OCI-LY3 (cell line): ENCODE data around the gene PTDSS2.
A peak's percentile ranks its signal among the peaks of the same experiment; 100 is the strongest.

Source experiments
- H2AFZ ChIP-seq: fragments of 200-600, 300-600 bp; shearing (Covaris generic); 2 replicates; pipeline ENCODE4 v1.6.0; 2014; ENCODE audit warnings: antibody characterized with exemption, low read depth, low read length
- H3K27ac ChIP-seq: fragments of 200-600, 300-600 bp; sonication (generic); 2 replicates; pipeline ENCODE4 v1.5.1; 2014; ENCODE audit warnings: mild to moderate bottlenecking, low read length, moderate library complexity, mixed read lengths
- H3K27me3 ChIP-seq: fragments of 200-600, 300-600 bp; sonication (generic); 2 replicates; pipeline ENCODE4 v1.6.1; 2014; ENCODE audit warnings: low read depth, low read length, mixed read lengths
- H3K36me3 ChIP-seq: fragments of 200-600, 300-600 bp; sonication (generic); replicated peaks from 2 replicates; pipeline ENCODE3; 2014; ENCODE audit warnings: low read depth, low read length, mixed read lengths
- H3K4me1 ChIP-seq: fragments of 300-600, 200-600 bp; sonication (generic); 2 replicates; pipeline ENCODE4 v1.6.1; 2014; ENCODE audit warnings: low read length, mixed read lengths
- H3K4me2 ChIP-seq: fragments of 200-600, 300-600 bp; sonication (generic); 2 replicates; pipeline ENCODE4 v1.6.1; 2014; ENCODE audit warnings: low read length, mixed read lengths
- H3K4me3 ChIP-seq: fragments of 300-600, 200-600 bp; sonication (generic); 2 replicates; pipeline ENCODE4 v1.5.1; 2014; ENCODE audit warnings: antibody characterized with exemption, mild to moderate bottlenecking, low read length, moderate library complexity
- H3K79me2 ChIP-seq: fragments of 300-600, 200-600 bp; shearing (Covaris generic); 2 replicates; pipeline ENCODE4 v1.6.1; 2014; ENCODE audit warnings: mild to moderate bottlenecking, low read length, mixed read lengths
- H3K9ac ChIP-seq: fragments of 300-600, 200-600 bp; shearing (Covaris generic); 2 replicates; pipeline ENCODE4 v1.6.0; 2014; ENCODE audit warnings: mild to moderate bottlenecking, low read length, moderate library complexity
- H3K9me3 ChIP-seq: fragments of 200-600, 300-600 bp; shearing (Covaris generic); 2 replicates; pipeline ENCODE4 v1.6.1; 2014; ENCODE audit warnings: low read length, mixed read lengths; ENCODE audit not compliant: insufficient read depth
- H4K20me1 ChIP-seq: fragments of 200-600, 300-600 bp; sonication (generic); 2 replicates; pipeline ENCODE4 v1.6.1; 2016; ENCODE audit warnings: low read length, mixed read lengths; ENCODE audit not compliant: insufficient read depth
- EZH2phosphoT487 ChIP-seq: fragments of 200-600 bp; shearing (Covaris generic); IDR thresholded peaks from 2 replicates; pipeline ENCODE4 v1.6.1; 2018; ENCODE audit warnings: antibody characterized with exemption, mixed run types, low read depth
- TF ChIP-seq, protein P1 (sequence below): fragments of 200-600, 300-600 bp; sonication (generic); IDR thresholded peaks from 2 replicates; pipeline ENCODE4 v1.5.1; 2014; ENCODE audit warnings: antibody characterized with exemption, low read length, low read depth

Gene PTDSS2

DNA sequence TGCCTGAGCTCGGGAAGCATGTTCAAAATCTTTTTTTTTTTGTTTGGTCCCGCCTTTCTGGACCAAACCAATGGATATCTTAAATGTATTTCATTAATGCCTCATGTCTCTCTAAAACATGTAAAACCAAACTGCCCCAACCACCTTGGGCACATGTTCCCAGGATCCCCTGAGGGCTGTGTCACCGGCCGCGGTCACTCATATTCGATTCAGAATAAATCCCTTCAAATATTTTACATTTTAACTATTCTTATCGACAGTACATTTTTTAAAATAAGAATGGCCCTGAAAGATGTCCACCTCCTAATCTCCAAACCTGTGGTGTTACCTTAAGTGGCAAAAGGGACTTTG lies 54.9 kb downstream of the PTDSS2 start:
- Histone ChIP-seq H3K4me3 (peak overlapping the region; percentile 94), H3K79me2 (peaks cover 49% of the 10 kb centered on the region)

DNA sequence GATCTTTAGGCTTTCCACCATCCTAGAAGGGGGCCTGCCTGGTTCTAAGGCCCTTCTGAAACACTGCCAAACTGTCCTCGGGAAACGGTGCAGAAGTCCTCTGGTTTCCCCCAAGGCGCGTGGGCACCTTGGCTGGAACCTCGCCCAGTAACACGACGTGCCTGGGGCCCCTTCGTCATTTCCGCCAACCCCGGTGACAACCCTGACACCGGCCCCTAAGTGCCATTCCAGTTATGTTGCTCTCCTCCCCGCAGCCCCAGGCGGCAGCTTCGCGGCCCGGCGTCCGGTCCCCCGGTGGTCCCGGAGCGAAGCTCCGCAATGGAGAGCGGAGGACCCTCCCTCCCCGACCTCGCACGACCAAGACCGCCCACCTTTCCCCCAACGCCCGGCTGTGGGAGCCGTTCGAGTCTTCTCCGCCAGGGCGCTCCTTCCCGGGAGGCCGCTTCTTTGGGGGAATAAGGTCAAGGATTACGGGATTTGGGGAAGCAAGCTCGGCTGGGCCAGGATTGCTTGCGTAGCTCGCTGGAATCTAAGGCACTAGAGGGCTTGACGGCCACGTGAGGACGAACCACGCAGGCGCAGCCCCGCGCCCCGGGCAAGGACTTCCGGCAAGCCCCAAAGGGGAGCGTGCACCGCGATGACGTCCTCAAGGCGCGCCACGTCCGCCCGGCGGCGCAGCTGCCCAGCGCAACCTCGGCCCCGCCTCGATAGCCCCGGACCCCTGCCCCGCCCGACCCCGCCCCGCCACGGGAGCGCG lies 56.3 kb downstream of the PTDSS2 start:
- Histone ChIP-seq H3K27ac (peak overlapping the region; percentile 91), H3K36me3 (peaks cover 22% of the 10 kb centered on the region), H3K79me2 (peaks cover 44% of the 10 kb centered on the region), H3K4me1 (peaks cover 39% of the 10 kb centered on the region), H4K20me1 (no peaks in the 10 kb centered on the region), H3K4me3 (peak overlapping the region; percentile 94), H2AFZ (peak overlapping the region; percentile 72), H3K9me3 (0 out of 2 replicates have a peak, but pooled peaks cover under 1% of the 10 kb centered on the region), H3K27me3 (no peaks in the 10 kb centered on the region), H3K9ac (peak overlapping the region; percentile 98), H3K4me2 (peak overlapping the region; percentile 89)
- TF ChIP-seq EZH2phosphoT487 = no peak
- TF ChIP-seq, protein P1, sequence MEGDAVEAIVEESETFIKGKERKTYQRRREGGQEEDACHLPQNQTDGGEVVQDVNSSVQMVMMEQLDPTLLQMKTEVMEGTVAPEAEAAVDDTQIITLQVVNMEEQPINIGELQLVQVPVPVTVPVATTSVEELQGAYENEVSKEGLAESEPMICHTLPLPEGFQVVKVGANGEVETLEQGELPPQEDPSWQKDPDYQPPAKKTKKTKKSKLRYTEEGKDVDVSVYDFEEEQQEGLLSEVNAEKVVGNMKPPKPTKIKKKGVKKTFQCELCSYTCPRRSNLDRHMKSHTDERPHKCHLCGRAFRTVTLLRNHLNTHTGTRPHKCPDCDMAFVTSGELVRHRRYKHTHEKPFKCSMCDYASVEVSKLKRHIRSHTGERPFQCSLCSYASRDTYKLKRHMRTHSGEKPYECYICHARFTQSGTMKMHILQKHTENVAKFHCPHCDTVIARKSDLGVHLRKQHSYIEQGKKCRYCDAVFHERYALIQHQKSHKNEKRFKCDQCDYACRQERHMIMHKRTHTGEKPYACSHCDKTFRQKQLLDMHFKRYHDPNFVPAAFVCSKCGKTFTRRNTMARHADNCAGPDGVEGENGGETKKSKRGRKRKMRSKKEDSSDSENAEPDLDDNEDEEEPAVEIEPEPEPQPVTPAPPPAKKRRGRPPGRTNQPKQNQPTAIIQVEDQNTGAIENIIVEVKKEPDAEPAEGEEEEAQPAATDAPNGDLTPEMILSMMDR = no peak

More for the DNA sequence above, 54.9 kb downstream of the PTDSS2 start:
- Histone ChIP-seq H3K27me3 (no peaks in the 10 kb centered on the region), H4K20me1 (no peaks in the 10 kb centered on the region), H3K27ac (no peak overlapping the region), H3K36me3 (peaks cover 34% of the 10 kb centered on the region), H2AFZ (no peak overlapping the region), H3K9ac (peak overlapping the region; percentile 98), H3K4me2 (peak overlapping the region; percentile 89), H3K9me3 (0 out of 2 replicates have a peak, but pooled peaks cover 5% of the 10 kb centered on the region), H3K4me1 (peaks cover 48% of the 10 kb centered on the region)
- TF ChIP-seq, protein P1 = no peak
- TF ChIP-seq EZH2phosphoT487 = no peak

DNA sequence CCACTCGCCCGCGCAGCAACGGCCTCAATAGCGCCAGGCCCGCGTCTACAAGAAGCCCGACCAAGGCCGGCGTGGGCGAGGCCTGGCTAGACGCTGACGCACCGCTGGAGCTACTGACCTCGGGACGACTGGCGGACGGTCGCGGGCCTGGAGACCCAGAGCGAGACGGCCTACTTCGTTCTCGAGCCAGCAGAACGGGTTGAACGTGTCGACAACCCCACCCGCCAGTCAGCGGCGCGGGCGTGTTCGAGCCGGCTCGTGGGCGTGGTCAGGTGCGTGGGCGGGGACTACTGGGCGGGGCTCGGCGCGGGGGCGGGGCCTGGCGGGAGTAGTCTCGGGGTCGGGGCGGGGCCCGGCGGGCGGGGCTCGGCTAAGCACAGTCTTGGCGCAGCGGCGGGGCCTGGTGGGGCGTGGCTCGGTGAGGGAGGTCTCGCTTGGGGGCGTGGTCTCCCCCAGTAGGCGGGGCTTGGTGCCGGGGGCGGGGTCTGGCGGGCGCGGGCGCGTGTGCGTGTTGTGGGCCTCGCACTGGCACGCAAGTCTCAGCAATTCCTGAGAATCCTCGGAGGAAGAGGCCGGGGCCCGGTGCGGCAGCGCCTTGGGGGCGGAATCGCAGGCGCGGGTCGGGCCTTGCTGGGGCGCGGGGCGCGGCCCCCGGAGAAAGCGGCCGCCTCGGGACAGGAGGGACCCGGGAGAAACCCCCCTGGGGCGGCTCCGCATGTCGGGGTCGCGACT lies 57.1 kb downstream of the PTDSS2 start, which contains the start of gene RNH1:
Gene RNH1, minus strand, starts transcription at position 248 of the 732 bp plus-strand sequence. CDS start 5,080 bp downstream, outside the sequence.
- H3K27ac ChIP-seq = peak within 1 kb of the TSS; percentile 91
- peak within 1 kb of the TSS; percentile 98 for H3K9ac ChIP-seq
- peak within 1 kb of the TSS; percentile 89 for H3K4me2 ChIP-seq
- H4K20me1 ChIP-seq = no peaks in the 10 kb centered on the region
- peaks cover 42% of the 10 kb centered on the region for H3K79me2 ChIP-seq
- H3K27me3 ChIP-seq = no peaks in the 10 kb centered on the region
- H3K4me1 ChIP-seq = peaks cover 39% of the 10 kb centered on the region
- H3K36me3 ChIP-seq = peaks cover 19% of the 10 kb centered on the region
- TF ChIP-seq EZH2phosphoT487 = no peak
- TF ChIP-seq, protein P1 = no peak
- H2AFZ ChIP-seq = peak within 1 kb of the TSS; percentile 72
- no peaks in the 10 kb centered on the region for H3K9me3 ChIP-seq
- H3K4me3 ChIP-seq = peak within 1 kb of the TSS; percentile 94
